Activated gamma-delta T cell treated with anti-CD3 and anti-CD28 coated beads, Interleukin-2, amount 50 U/mL, for 16 hours (primary cell): Measurements from ENCODE around the gene BUD23.
"Not testable (repeated sequence)": the region's sequence is repeated elsewhere in the genome, so short reads cannot be mapped to it uniquely, and the experiment has no call there.

Experiments
- DNase-seq: peaks from one replicate; pipeline ENCODE4 v3.0.0-alpha.2; 2020; ENCODE audit warnings: low read depth

The BUD23 gene

DNA sequence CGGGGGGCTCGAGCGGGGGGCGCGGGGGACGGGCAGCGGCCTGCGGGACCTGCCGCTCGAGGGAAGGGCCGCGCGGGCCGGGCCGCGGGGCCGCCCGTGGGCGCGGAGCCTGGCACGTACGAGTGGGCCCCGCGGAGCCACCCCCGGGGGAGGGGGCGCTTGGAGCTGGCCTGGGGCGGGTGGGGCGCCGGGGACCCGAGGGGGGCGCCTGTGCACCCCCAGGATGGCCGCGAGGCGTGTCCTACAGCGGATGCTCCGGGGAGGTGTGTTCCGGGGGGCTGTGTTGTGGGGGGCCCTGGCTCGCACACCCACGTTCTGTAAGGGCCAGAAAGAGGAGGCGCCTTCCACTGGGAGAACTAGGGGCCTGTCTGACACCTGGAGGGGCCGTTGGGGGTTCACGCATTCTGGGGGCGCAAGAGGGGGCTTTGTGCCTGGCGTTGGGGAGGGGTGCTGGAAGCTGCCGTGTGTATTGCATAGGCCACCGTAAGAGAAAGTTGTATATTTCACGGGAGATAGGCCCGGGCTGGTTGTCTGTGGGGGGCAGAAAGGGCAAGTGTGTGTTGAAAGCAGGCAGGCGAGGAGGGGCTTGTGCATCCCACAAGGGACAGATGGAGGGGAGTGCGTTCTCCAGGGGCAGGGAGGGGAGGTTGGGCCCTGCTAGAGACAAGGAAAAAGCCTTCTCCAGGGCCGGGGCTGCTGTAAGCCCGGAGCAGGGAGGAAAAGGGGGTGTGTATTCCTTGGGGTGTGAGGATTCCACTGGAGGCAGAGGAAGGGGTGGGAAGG lies 15.1 kb upstream of the BUD23 start:
- DNase-seq: no peak

GRCh38 chr7:73668886-73669230 lies 14.5 kb upstream of the BUD23 start:
- no peak for DNase-seq

DNA sequence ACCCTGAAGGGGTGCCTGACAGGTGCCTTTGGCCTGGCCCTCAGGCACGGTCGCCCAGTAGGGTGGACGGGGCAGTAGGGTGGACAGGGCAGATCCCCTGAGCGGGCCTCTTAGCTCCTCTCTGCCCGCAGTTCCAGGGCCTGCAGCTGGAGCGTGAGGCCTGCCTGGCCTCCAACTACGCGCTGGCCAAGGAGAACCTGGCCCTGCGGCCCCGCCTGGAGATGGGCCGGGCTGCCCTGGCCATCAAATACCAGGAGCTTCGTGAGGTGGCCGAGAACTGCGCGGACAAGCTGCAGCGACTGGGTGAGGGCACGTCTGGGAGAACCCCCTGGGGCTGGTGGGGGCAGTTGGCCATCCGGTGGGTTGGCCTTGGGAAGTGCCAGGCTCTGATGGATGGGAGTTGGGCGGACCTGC lies 14.1 kb upstream of the BUD23 start:
- no peak for DNase-seq

- no peak for DNase-seq
Observed at GRCh38 chr7:73669858-73670385, 13.5 kb upstream of the BUD23 start.

GRCh38 chr7:73671322-73671661 lies 12.1 kb upstream of the BUD23 start:
- no peak for DNase-seq

- no peak for DNase-seq
Observed at GRCh38 chr7:73671857-73672445, 11.4 kb upstream of the BUD23 start.

- DNase-seq: no peak
Observed at GRCh38 chr7:73674468-73675124, 8.8 kb upstream of the BUD23 start.

DNA sequence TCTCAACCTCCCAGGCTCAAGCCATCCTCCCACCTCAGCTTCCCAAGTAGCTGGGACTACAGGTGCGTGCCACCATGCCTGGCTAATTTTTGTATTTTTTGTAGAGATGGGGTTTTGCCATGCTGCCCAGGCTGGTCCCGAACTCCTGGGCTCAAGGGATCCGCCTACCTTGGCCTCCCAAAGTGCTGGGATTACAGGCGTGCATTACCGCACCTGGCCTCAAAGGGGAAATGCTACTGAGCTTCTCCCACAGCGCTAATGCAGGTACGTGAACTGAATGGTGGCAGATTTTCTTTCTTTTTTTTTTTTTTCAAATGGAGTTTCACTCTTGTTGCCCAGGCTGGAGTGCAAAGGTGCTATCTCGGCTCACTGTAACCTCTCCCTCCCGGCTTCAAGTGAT lies 7.3 kb upstream of the BUD23 start:
- not testable (repeated sequence) for DNase-seq

DNA sequence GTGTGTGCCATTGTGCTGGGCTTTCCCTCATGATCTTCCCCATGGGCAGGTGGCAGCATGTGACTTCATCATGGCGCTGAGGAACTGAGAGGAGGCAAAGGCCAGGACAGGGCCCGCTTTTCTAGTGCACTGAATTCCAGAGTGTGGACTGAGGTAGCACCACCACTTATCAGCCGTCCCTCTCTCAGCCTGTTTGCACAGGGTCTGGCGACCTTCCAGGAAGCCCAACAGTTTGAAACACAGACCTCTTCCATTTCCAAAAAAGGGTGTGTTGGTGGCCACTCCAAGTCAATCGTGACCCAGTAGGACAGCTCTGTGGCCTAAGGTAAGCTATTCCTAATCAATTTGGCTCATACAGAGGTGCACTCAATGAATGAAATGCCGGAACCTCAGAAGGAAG lies 4.5 kb upstream of the BUD23 start:
- no peak for DNase-seq

DNA sequence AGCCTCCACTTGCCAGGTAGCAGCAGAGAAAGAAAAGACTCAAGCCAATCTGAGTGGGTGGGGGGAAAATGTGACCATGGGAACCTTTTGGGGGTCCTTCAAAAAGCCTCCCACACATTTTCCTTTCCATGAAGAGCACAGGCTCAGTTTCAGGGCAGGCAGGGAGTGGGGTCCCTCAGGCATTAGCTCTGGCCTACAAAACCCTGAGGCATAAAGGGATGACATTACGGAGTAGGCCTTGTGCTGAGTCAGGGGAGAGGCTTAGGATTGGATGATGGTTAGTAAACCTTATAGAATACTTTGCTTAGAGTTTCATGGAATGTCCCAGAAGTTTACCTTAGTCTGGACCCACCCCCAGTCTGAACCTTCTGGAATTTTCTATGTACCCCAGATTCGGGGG lies 3.7 kb upstream of the BUD23 start:
- no peak for DNase-seq

GRCh38 chr7:73680501-73680900 lies 2.9 kb upstream of the BUD23 start:
- DNase-seq: no peak

- DNase-seq: no peak
Observed at GRCh38 chr7:73681031-73681430, 2.4 kb upstream of the BUD23 start.

GRCh38 chr7:73682745-73683055 lies 697 bp upstream of the BUD23 start:
- no peak for DNase-seq

DNA sequence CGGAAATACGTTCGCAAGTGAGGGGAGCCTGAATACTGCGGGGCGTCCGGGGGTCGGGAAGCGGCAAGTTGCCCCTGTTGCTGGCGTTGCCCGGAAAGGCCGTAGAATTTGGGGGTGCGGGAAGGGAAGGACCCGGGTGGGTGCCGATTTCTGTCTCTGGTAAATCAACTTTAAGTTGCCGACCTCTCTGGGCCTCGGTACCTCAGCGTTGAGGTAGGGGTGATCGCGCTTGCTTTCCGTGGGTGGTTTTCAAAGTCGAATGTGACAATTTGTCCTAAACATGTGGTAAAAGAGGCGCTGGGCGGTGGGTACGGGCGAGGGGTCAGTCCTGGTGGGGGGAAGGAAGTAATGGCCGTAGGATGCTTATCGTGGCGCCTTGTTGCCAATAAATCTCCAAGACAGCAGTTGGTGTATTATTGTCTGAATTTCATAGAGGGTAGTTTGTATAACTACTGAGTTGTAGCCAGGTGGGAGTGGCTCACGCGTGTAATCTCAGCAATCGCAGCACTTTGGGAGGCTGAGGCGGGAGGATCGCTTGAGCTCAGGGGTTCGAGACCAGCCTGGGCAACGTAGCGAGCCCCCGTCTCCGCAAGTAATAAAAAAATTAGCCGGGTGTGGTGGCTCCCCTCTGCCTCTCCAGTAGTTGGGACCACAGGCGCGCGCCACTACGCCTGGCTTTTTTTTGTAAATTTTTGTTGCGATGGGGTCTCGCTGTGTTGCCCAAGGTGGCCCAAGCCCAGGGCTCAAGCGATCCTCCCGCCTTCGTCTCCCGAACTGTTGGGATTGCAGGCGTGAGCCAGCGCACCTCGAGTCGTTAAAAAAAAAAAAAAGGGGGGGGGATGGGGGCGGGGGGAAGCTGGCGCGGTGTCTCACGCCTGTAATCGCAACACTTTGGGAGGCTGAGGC lies 644 bp downstream of the BUD23 start:
- no peak for DNase-seq

DNA sequence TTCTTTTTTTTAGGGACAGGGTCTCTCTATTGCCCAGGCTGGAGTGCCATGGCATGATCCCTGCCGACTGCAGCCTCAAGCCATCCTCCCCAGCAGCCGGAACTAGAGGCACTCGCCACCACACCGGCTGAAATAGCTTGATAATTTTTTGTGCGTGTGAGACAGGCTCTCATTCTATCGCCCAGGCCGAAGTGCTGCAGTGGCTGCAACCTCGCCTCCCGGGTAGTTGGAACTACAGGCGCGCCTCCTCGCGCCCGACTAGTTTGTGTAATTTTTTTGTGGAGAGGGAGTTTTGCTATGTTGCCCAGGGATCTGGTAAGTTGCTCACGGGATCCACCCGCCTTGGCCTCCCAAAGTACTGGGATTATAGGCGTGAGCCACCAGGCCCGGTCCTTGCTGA lies 1.9 kb downstream of the BUD23 start:
- DNase-seq: no peak

DNA sequence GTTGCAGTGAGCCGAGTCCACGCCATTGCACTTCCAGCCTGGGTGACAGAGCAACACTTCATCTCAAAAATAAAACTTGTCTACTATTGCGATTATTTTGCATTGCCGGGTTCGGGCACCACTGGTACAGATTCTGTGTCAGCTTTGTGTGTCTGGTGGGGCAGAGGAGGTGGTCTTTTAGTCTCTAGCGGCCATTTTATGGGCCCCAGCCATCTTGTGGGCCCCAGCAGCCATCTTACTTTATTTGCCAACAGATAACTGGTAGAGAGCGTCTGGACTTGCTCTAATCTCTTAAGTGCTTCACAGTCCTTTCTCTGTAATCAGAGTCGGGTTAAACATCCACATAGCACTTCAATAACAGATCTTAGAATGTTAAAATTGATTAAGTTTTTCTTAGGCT lies 4.9 kb downstream of the BUD23 start:
- no peak for DNase-seq

GRCh38 chr7:73690646-73691045 lies 7.2 kb downstream of the BUD23 start:
- DNase-seq: no peak

DNA sequence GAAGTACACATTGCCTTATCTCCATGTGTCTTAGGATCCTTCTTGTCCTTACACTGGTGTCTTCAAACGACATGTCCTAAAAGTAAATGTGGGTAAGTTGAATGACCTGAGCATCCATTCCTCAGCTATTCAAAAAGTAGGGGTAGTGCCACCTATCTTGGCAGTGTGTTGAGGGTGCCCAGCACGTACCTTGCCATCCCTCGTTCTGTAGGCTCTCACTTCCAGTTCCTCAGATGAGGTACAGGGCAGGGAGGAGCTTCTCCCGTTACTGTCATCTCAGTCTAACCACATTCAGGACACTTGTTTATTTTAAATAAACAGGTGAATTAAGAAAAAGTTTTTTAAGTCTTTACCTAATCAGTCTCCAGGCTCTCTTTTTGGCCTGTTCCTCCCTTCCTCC lies 13.0 kb downstream of the BUD23 start:
- no peak for DNase-seq

GRCh38 chr7:73698410-73698809 lies 15.0 kb downstream of the BUD23 start:
- DNase-seq: no peak

DNA sequence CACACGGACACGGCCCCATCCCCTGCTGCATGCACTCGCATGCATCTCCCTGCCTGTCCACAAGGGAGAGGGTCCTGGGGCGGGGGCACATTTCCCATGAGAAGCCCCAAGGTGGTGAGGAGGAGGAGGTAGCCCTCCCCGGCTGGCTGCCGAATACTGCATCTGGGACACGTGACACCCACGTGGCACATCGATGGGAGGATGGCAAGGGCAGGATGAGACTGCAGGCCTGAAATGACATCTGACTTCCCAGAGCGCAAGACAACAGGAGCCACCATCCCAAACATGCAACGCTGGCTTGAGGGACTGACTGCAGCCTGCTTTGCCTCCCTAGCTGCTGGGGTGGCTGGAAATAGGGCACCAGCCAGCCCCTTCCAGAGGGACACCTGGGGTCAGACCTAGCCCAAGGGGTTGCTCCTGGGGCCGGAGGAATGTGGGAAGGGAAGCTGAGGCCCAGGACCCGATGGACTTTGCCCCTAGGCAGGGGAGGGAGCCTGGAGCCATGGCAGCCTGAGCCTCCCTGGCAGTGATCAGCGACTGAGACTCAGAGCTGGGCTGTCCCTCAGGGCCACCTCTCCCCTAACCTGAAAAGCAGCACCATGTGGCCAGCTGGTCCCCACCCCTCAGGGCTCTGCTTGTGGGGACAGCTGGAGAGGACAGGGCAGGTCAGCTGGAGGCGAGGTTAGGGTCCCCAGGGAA lies 16.1 kb downstream of the BUD23 start:
- no peak for DNase-seq

DNA sequence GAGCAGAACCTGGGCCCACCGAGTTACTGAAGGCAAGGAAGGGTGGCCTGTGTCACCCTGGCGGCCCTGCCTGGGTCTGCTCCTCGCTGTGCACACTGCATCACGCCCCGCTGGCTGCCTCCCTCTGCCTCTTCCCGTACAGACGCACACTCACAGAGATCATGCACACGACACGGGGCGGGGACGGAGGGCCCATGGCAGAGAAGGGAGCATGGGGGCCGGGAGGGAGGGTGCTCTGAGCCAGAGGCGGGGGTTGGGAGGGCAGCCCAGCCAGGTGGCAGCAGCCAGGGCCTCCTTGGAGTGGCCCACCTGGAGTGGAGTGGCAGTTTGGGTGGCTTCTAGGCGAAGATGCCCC lies 16.6 kb downstream of the BUD23 start:
- no peak for DNase-seq

DNA sequence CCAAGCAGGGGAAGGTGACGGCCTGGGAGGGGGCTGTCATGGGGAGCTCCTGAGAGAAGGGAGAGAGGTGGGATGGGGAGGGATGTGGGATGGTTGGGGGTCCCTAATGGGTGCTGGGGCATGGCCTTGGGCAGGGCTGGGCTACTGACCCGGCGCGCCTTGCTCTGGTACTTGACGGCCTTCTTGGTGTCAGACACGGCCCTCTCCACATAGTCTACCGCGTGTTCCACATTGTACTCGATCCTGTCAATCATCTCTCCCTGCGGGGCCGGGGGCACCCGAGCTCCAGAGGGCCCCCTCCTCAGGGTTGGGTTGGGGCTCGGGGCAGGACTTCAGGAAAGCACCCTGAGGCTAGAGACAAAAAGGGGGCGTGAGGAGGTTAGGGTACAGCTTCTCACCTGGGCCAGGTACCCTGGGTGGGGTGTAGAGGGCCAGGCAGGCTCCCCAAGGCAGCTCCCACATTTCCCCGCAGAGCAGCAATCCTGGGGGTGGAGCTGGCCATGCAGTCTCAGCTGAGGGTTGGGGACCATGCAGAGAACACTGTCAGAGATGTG lies 17.3 kb downstream of the BUD23 start:
- no peak for DNase-seq
